T-cell (primary cell): Measurements from ENCODE around the gene MRTFB. TPM values are rescaled to one million over a fixed set of nuclear protein-coding genes. Genes with fewer than 3 reads are reported as not detected.

Experiments used
- ATAC-seq, 4 experiments: fragments of 200-7000 bp in 3 of 4; fragments of 150-1000 bp in 1 of 4; cut with Tn5 transposase; replicated peaks in 1 of 4; 1 replicate in 3 of 4; 2 replicates in 1 of 4; pipeline ENCODE4 v1.10.0; 2021; ENCODE audit warnings: moderate library complexity in 3 of 4, mild to moderate bottlenecking in 2 of 4, moderate number of reproducible peaks in 1 of 4
- CTCF ChIA-PET, 2 donors: fragments of 300-600 bp; sonication (Branson Sonifier 250); formaldehyde crosslinking; loops; one replicate each; lab custom pipeline; 2022; ENCODE audit warnings: antibody characterized with exemption in 2 of 2; lab: Charles Lee
- POLR2A ChIA-PET, 2 donors: fragments of 300-600 bp; sonication (Branson Sonifier 250); formaldehyde crosslinking; loops; one replicate each; lab custom pipeline; 2022; ENCODE audit warnings: antibody characterized with exemption in 2 of 2; lab: Charles Lee
- DNase-seq, 35 experiments: peaks; one replicate each; pipeline versions ENCODE4 v3.0.0 to v3.0.0-alpha.2; 2013 to 2023
- H3K27ac ChIP-seq: one replicate; pipeline ENCODE4 v1.5.1; 2013; ENCODE audit warnings: low read length
- H3K27me3 ChIP-seq, 2 experiments: replicated peaks in 1 of 2; 1 replicate in 1 of 2; 2 replicates in 1 of 2; pipeline versions ENCODE4 v1.6.1 to v1.7.0; 2013; ENCODE audit warnings: low read length in 1 of 2, mixed read lengths in 1 of 2; ENCODE audit not compliant: control insufficient read depth in 2 of 2, insufficient read depth in 2 of 2; ENCODE audit errors: extremely low read depth in 1 of 2
- H3K36me3 ChIP-seq, 2 donors: 1 replicate in 1 of 2; 2 replicates in 1 of 2; pipeline versions ENCODE4 v1.6.1 to v1.7.0; 2013; ENCODE audit warnings: low read length in 1 of 2; ENCODE audit not compliant: control insufficient read depth in 2 of 2, insufficient read depth in 1 of 2; ENCODE audit errors: extremely low read depth in 1 of 2
- H3K4me1 ChIP-seq, 2 experiments: 1 replicate in 1 of 2; 2 replicates in 1 of 2; pipeline versions ENCODE4 v1.6.1 to v1.7.0; 2013; ENCODE audit warnings: low read length in 2 of 2, mixed read lengths in 1 of 2; ENCODE audit not compliant: insufficient read depth in 2 of 2, control insufficient read depth in 1 of 2; ENCODE audit errors: extremely low read depth in 1 of 2
- H3K4me3 ChIP-seq, 2 donors: 1 replicate in 1 of 2; 2 replicates in 1 of 2; pipeline versions ENCODE4 v1.5.1 to v1.7.0; 2013; ENCODE audit warnings: mild to moderate bottlenecking in 2 of 2, low read length in 1 of 2, moderate library complexity in 1 of 2; ENCODE audit not compliant: control insufficient read depth in 1 of 2; ENCODE audit errors: extremely low read depth in 1 of 2
- H3K9me3 ChIP-seq: 2 replicates; pipeline ENCODE4 v1.7.0; 2013
- H3K27ac Mint-ChIP-seq, 2 donors: one replicate each; pipeline ENCODE4 v1.8.0; 2020 to 2021; ENCODE audit warnings: mild to moderate bottlenecking in 2 of 2, mixed read lengths in 2 of 2
- H3K27me3 Mint-ChIP-seq, 2 donors: one replicate each; pipeline ENCODE4 v1.8.0; 2021 to 2022; ENCODE audit warnings: mixed read lengths in 2 of 2
- H3K36me3 Mint-ChIP-seq: one replicate; pipeline ENCODE4 v1.8.0; 2021; ENCODE audit warnings: mixed read lengths
- H3K4me1 Mint-ChIP-seq, 3 donors: one replicate each; pipeline ENCODE4 v1.8.0; 2020 to 2022; ENCODE audit warnings: mixed read lengths in 3 of 3, mild to moderate bottlenecking in 1 of 3
- H3K4me3 Mint-ChIP-seq, 3 donors: one replicate each; pipeline ENCODE4 v1.8.0; 2020 to 2022; ENCODE audit warnings: mild to moderate bottlenecking in 3 of 3, mixed read lengths in 3 of 3, moderate library complexity in 3 of 3
- H3K9me3 Mint-ChIP-seq, 3 donors: one replicate each; pipeline ENCODE4 v1.8.0; 2020 to 2022; ENCODE audit warnings: mixed read lengths in 3 of 3
- WGBS: methylation state at CpG from one replicate; pipeline ENCODE4 v1.1.5; 2013; ENCODE audit warnings: missing lambda C conversion rate; ENCODE audit not compliant: insufficient coverage; 5-methylcytosine and 5-hydroxymethylcytosine counted together
- total RNA-seq, 35 experiments: library from RNA in 6 of 35; stranded (reverse) in 6 of 35; fragments of 120-200 nt in 1 of 35; gene quantifications; one replicate each; pipeline versions ENCODE4 v1.2.1 to v1.2.4 and lab custom pipeline; 2013 to 2026

The MRTFB gene
- total RNA-seq, 5 donors from 2014 or later (not counting 1 experiment from before 2014, with no cell fraction given) = 18.2 to 37.0 (median 21.0) TPM

DNA sequence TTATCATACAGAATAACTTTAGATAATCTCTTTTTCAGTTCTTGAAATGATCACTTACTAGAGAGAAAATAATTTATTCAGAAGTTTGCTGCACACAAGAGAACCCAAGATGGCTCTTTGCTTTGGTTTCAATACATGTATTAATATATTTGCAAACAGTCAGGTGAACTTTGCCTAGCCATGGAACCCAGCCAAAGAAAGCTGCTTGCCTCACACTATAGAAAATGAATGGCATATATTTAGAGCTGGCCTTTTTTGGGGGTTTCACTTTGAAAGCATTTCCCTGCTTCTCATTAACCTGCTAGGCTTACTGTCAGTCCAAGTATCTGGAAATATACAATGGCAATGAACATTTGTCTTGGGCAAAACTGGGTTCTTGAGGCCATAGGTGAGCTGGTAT, 75.3 kb downstream of the MRTFB start:
- Mint-ChIP-seq H3K27me3 (no peaks in the 10 kb centered on the region), H3K36me3 (peaks cover 43% of the 10 kb centered on the region), H3K9me3 (no peaks in the 10 kb centered on the region), H3K4me3 (no peak overlapping the region), H3K4me1 (no peaks in the 10 kb centered on the region), H3K27ac (no peak overlapping the region)
- peaks cover 0 to under 1% of the 10 kb centered on the region in 2 donors for H3K36me3 ChIP-seq
- no peaks in the 10 kb centered on the region for H3K4me1 ChIP-seq
- no peak for ATAC-seq
- no peaks in the 10 kb centered on the region for H3K27me3 ChIP-seq
- ChIA-PET POLR2A (no interaction called here), CTCF (no interaction called here)
- DNase-seq = no peak
- H3K9me3 ChIP-seq = no peaks in the 10 kb centered on the region
- no peak overlapping the region for H3K4me3 ChIP-seq
- no peak overlapping the region for H3K27ac ChIP-seq

DNA sequence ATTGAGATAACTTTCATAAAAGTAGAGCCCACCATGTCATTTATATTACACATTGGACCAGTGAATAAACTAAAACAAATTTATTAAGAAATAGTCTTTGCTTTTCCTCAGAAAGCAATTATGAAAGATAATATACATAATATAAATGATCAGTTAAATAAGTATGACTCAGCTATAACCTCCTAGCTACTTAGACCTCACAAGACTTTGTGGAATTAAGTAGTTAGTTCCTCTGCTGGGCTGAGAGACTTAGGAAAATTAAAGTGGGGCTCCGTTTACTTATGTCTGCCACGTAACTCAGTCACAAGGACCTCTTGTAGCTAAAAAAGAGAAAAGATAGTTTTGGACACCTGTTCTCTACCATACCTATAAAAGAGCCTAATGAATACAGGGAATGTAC, 76.9 kb downstream of the MRTFB start:
- Histone ChIP-seq H3K9me3 (no peaks in the 10 kb centered on the region), H3K27me3 (no peaks in the 10 kb centered on the region), H3K4me3 (no peak overlapping the region), H3K36me3 (no peaks in the 10 kb centered on the region), H3K27ac (no peak overlapping the region), H3K4me1 (no peaks in the 10 kb centered on the region)
- Mint-ChIP-seq H3K27ac (no peak overlapping the region), H3K9me3 (no peaks in the 10 kb centered on the region), H3K4me3 (no peak overlapping the region), H3K4me1 (no peaks in the 10 kb centered on the region), H3K27me3 (no peaks in the 10 kb centered on the region), H3K36me3 (peaks cover 34% of the 10 kb centered on the region)
- ChIA-PET CTCF (no interaction called here), POLR2A (interaction anchor here in 1 of 2 donors (0.7 kb wide), 1 partner anchor 18 kb away, joined by 3 read pairs; no protein-coding TSS in a partner anchor)
- no peak for DNase-seq
- no CpG with 5 or more reads among the region's 2 CpGs for WGBS
- ATAC-seq = no peak

DNA sequence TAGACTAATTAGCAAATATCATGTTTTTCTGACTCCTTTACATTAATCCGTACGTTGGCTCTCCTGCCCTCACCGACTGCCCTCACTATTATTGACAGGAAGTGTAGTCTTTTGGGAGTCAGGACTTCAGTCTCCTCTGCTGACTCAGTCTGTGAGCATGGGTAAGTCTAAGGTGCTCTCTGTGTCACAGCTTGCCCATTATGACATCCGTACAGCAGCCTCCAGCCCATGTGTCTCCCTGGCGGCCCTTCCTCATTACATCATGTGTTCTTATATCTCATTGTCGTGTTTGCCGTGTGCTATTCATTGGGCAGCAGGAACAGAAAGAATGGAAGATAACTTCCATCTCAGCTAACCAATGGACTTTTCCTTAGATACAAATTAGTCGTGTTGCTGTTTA, 77.5 kb downstream of the MRTFB start:
- H3K27ac ChIP-seq = no peak overlapping the region
- no peaks in the 10 kb centered on the region for H3K4me1 ChIP-seq
- no peak overlapping the region for H3K4me3 ChIP-seq
- DNase-seq (no peak), ATAC-seq (no peak)
- Mint-ChIP-seq H3K4me1 (no peaks in the 10 kb centered on the region), H3K27me3 (no peaks in the 10 kb centered on the region), H3K4me3 (no peak overlapping the region), H3K36me3 (peaks cover 33% of the 10 kb centered on the region), H3K9me3 (no peaks in the 10 kb centered on the region), H3K27ac (no peak overlapping the region)
- 94% methylated on average over 2 of the region's 8 CpGs for WGBS
- H3K36me3 ChIP-seq = no peaks in the 10 kb centered on the region
- POLR2A ChIA-PET = interaction anchor here in 1 of 2 donors (0.7 kb wide), 1 partner anchor 18 kb away, joined by 3 read pairs; no protein-coding TSS in a partner anchor
- CTCF ChIA-PET = no interaction called here
- no peaks in the 10 kb centered on the region for H3K9me3 ChIP-seq
- no peaks in the 10 kb centered on the region for H3K27me3 ChIP-seq

DNA sequence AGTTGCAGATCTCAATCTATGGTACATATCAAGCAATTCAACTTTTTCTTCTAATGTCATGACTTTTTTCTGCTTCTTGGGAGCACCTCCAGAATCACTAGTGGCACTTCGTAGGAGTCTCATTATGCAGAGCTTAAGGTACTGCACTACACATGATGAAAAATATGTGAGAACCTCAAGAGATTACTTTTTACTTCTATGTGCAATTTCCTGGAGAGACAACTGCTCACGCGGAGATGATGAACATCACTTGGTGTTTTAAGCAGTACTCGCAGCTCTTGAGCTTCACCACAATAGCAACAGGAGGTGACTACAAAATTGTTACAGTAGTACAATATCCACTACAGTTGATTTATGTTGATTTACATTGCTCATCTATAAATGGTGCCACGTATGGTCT, 79.7 kb downstream of the MRTFB start:
- WGBS = no CpG with 5 or more reads among the region's 5 CpGs
- no peaks in the 10 kb centered on the region for H3K36me3 ChIP-seq
- DNase-seq (no peak), ATAC-seq (no peak)
- no peaks in the 10 kb centered on the region for H3K4me1 ChIP-seq
- no peaks in the 10 kb centered on the region for H3K27me3 Mint-ChIP-seq
- POLR2A ChIA-PET = no interaction called here
- no peaks in the 10 kb centered on the region for H3K9me3 ChIP-seq
- H3K27me3 ChIP-seq = no peaks in the 10 kb centered on the region
- no peak overlapping the region for H3K27ac ChIP-seq
- peaks cover 24% of the 10 kb centered on the region for H3K36me3 Mint-ChIP-seq
- CTCF ChIA-PET = no interaction called here
- no peak overlapping the region for H3K4me3 Mint-ChIP-seq
- no peak overlapping the region for H3K4me3 ChIP-seq
- H3K9me3 Mint-ChIP-seq = no peaks in the 10 kb centered on the region
- no peaks in the 10 kb centered on the region for H3K4me1 Mint-ChIP-seq
- H3K27ac Mint-ChIP-seq = no peak overlapping the region

DNA sequence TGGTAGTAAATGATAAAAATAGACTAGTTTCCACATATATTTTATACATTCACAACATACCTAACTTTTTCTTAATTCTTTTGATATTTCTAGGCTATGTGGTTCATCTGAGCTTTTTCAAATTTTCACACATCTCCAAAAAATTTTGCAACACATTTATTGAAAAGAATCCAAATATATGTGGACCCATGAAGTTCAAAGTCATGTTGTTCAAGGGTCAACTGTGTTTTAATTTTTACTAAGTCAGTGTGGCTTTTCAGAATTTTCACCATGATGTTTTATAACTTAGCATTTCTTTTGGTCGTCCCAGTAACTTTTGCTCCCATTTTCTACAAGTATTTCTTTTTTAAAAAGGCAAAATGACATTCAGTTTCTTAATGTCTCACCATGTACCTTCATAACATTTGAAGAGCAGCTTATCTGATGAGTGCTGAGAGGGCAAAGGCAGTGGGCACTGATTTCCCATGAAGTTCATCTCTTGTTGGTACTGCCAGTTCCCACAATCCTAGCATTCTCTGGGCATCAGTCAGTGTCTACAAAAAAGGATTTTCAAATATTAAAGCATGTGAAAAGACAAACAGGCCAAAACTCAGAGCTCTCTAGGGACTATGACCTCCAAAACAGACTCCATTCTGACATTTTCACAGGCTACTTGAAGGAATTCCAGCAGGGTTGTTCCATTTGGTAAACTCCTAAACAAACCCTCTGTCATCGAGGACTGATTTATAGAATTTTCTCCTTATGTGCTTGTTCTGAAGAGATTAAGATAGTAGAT, 80.3 kb downstream of the MRTFB start:
- POLR2A ChIA-PET = no interaction called here
- Histone ChIP-seq H3K27ac (no peak overlapping the region), H3K36me3 (no peaks in the 10 kb centered on the region), H3K9me3 (no peaks in the 10 kb centered on the region), H3K27me3 (no peaks in the 10 kb centered on the region), H3K4me3 (no peak overlapping the region), H3K4me1 (no peaks in the 10 kb centered on the region)
- Mint-ChIP-seq H3K9me3 (no peaks in the 10 kb centered on the region), H3K4me3 (no peak overlapping the region), H3K27me3 (no peaks in the 10 kb centered on the region), H3K4me1 (no peaks in the 10 kb centered on the region), H3K36me3 (peaks cover 24% of the 10 kb centered on the region), H3K27ac (no peak overlapping the region)
- CTCF ChIA-PET = no interaction called here
- no CpG with 5 or more reads among the region's 2 CpGs for WGBS
- DNase-seq (no peak), ATAC-seq (no peak)

DNA sequence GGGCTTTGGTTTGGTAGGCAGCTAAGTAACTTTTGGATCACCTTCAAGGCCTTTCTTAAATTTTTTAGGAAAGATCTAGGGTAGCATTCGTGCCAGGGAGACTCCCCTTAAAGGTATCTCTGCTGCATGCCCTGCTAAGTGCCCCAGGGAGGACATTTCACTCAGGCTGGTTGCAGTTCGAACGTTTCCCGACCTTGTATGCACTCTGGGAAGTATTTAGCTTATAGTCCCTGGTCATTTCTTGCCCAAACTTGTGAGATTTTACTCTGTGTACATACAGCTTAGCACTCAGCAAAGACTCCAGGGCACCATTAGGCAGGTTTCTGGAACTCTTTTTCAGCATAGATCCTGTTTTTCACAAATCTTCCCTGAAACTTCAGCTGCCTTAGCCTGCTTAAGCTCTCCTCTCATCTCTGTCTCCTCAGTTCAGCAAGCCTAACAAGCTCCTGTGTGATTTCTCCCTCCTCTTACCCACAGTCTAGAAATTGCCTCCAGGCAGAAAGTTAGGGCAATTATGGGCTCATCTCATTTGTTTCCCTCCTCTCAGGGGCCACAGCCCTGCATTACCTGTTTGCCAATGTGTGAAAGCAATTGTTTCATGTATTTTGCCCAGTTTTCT, 84.6 kb downstream of the MRTFB start:
- H3K27me3 Mint-ChIP-seq = no peaks in the 10 kb centered on the region
- no peak overlapping the region for H3K4me3 Mint-ChIP-seq
- H3K36me3 Mint-ChIP-seq = peaks cover 3% of the 10 kb centered on the region
- Histone ChIP-seq H3K4me3 (no peak overlapping the region), H3K9me3 (no peaks in the 10 kb centered on the region), H3K27ac (no peak overlapping the region), H3K27me3 (no peaks in the 10 kb centered on the region), H3K4me1 (no peaks in the 10 kb centered on the region), H3K36me3 (no peaks in the 10 kb centered on the region)
- no peaks in the 10 kb centered on the region for H3K9me3 Mint-ChIP-seq
- ChIA-PET POLR2A (no interaction called here), CTCF (no interaction called here)
- DNase-seq (no peak), ATAC-seq (no peak)
- H3K27ac Mint-ChIP-seq = no peak overlapping the region
- no peaks in the 10 kb centered on the region for H3K4me1 Mint-ChIP-seq
- 86% methylated on average over 4 of the region's 4 CpGs for WGBS
